ENCODE data around the gene ZNF496. TPM values are rescaled to one million over a fixed set of nuclear protein-coding genes. Genes with fewer than 3 reads are reported as not detected.

ZNF496 gene
- total RNA-seq, 3 donors from 2014 or later (not counting 1 experiment from before 2014, with no cell fraction given), result 25.6 to 33.0 (median 27.9) TPM

- no peak overlapping the region for H3K27ac Mint-ChIP-seq
- no peak for ATAC-seq
- Histone ChIP-seq H3K27ac (ENCODE audit: low read length) (no peak overlapping the region), H3K9me3 (ENCODE audit: control insufficient read depth, insufficient read depth, low read length) (no peaks in the 10 kb centered on the region), H3K4me3 (ENCODE audit: low read length) (no peak overlapping the region), H3K4me1 (ENCODE audit: control insufficient read depth, insufficient read depth, low read length) (peaks cover 3% of the 10 kb centered on the region), H3K27me3 (ENCODE audit: control insufficient read depth, insufficient read depth, low read length) (no peaks in the 10 kb centered on the region), H3K36me3 (ENCODE audit: control insufficient read depth, insufficient read depth, low read length) (no peaks in the 10 kb centered on the region)
- no peak for DNase-seq
- no peaks in the 10 kb centered on the region for H3K27me3 Mint-ChIP-seq (ENCODE audit: low read depth in 2 of 2)
- H3K9me3 Mint-ChIP-seq, result peaks cover 0 to 2% of the 10 kb centered on the region in 2 donors
- 97% methylated on average over 6 of the region's 6 CpGs for WGBS (ENCODE audit: insufficient coverage)
- no peak for TF ChIP-seq CTCF (IDR thresholded peaks at IDR 0.05)
- H3K4me1 Mint-ChIP-seq, result peaks cover 7 to 15% of the 10 kb centered on the region in 2 donors
- no peaks in the 10 kb centered on the region for H3K36me3 Mint-ChIP-seq
- intact Hi-C loops (cut with micrococcal nuclease), result no loop called here
- no peak overlapping the region for H3K4me3 Mint-ChIP-seq
Measured at GRCh38 chr1:247288341-247288740, 43.3 kb downstream of the ZNF496 start.

- H3K27ac Mint-ChIP-seq, result no peak overlapping the region
- no peak overlapping the region for H3K4me3 Mint-ChIP-seq
- H3K9me3 Mint-ChIP-seq, result peaks cover 0 to 2% of the 10 kb centered on the region in 2 donors
- DNase-seq, result no peak
- H3K27me3 Mint-ChIP-seq (ENCODE audit: low read depth in 2 of 2), result no peaks in the 10 kb centered on the region
- ATAC-seq, result no peak
- intact Hi-C loops (cut with micrococcal nuclease), result no loop called here
- peaks cover 7 to 8% of the 10 kb centered on the region in 2 donors for H3K4me1 Mint-ChIP-seq
- no peak overlapping the region for H3K4me3 ChIP-seq (ENCODE audit: low read length)
- no peaks in the 10 kb centered on the region for H3K36me3 Mint-ChIP-seq
- WGBS (ENCODE audit: insufficient coverage), result 90% methylated on average over 14 of the region's 14 CpGs
- no peaks in the 10 kb centered on the region for H3K9me3 ChIP-seq (ENCODE audit: control insufficient read depth, insufficient read depth, low read length)
- H3K27ac ChIP-seq (ENCODE audit: low read length), result no peak overlapping the region
- no peaks in the 10 kb centered on the region for H3K36me3 ChIP-seq (ENCODE audit: control insufficient read depth, insufficient read depth, low read length)
- no peak for TF ChIP-seq CTCF (IDR thresholded peaks at IDR 0.05)
- H3K4me1 ChIP-seq (ENCODE audit: control insufficient read depth, insufficient read depth, low read length), result peaks cover 3% of the 10 kb centered on the region
- no peaks in the 10 kb centered on the region for H3K27me3 ChIP-seq (ENCODE audit: control insufficient read depth, insufficient read depth, low read length)
Measured at GRCh38 chr1:247287460-247287859, 44.2 kb downstream of the ZNF496 start.

GRCh38 chr1:247286134-247286670 is 45.5 kb downstream of the ZNF496 start:
- no peaks in the 10 kb centered on the region for H3K4me1 ChIP-seq (ENCODE audit: control insufficient read depth, insufficient read depth, low read length)
- Mint-ChIP-seq H3K9me3 (peaks cover 0 to 2% of the 10 kb centered on the region in 2 donors), H3K4me1 (no peaks in the 10 kb centered on the region), H3K27me3 (ENCODE audit: low read depth in 2 of 2) (no peaks in the 10 kb centered on the region), H3K27ac (no peak overlapping the region), H3K4me3 (no peak overlapping the region), H3K36me3 (no peaks in the 10 kb centered on the region)
- H3K4me3 ChIP-seq (ENCODE audit: low read length), result no peak overlapping the region
- TF ChIP-seq CTCF (IDR thresholded peaks at IDR 0.05), result no peak
- WGBS (ENCODE audit: insufficient coverage), result 98% methylated on average over 23 of the region's 23 CpGs
- H3K27ac ChIP-seq (ENCODE audit: low read length), result no peak overlapping the region
- H3K27me3 ChIP-seq (ENCODE audit: control insufficient read depth, insufficient read depth, low read length), result no peaks in the 10 kb centered on the region
- ATAC-seq (no peak), DNase-seq (no peak)
- H3K9me3 ChIP-seq (ENCODE audit: control insufficient read depth, insufficient read depth, low read length), result no peaks in the 10 kb centered on the region
- intact Hi-C loops (cut with micrococcal nuclease), result no loop called here
- no peaks in the 10 kb centered on the region for H3K36me3 ChIP-seq (ENCODE audit: control insufficient read depth, insufficient read depth, low read length)

- WGBS (ENCODE audit: insufficient coverage), result 86% methylated on average over 5 of the region's 5 CpGs
Measured at GRCh38 chr1:247281001-247281574, 50.6 kb downstream of the ZNF496 start.

More at GRCh38 chr1:247281001-247281574, 50.6 kb downstream of the ZNF496 start:
- no peak overlapping the region for H3K4me3 ChIP-seq (ENCODE audit: low read length)
- no peak overlapping the region for H3K27ac ChIP-seq (ENCODE audit: low read length)
- TF ChIP-seq CTCF (IDR thresholded peaks at IDR 0.05), result no peak
- Mint-ChIP-seq H3K9me3 (peaks cover 0 to 3% of the 10 kb centered on the region in 2 donors), H3K27ac (no peak overlapping the region), H3K4me1 (no peaks in the 10 kb centered on the region), H3K27me3 (ENCODE audit: low read depth in 2 of 2) (no peaks in the 10 kb centered on the region), H3K36me3 (no peaks in the 10 kb centered on the region), H3K4me3 (no peak overlapping the region)
- no peaks in the 10 kb centered on the region for H3K9me3 ChIP-seq (ENCODE audit: control insufficient read depth, insufficient read depth, low read length)
- H3K36me3 ChIP-seq (ENCODE audit: control insufficient read depth, insufficient read depth, low read length), result no peaks in the 10 kb centered on the region
- intact Hi-C loops (cut with micrococcal nuclease), result no loop called here
- no peaks in the 10 kb centered on the region for H3K4me1 ChIP-seq (ENCODE audit: control insufficient read depth, insufficient read depth, low read length)
- DNase-seq, result no peak
- ATAC-seq, result no peak
- no peaks in the 10 kb centered on the region for H3K27me3 ChIP-seq (ENCODE audit: control insufficient read depth, insufficient read depth, low read length)

All from natural killer cell (primary cell).